ENCODE measurements around the gene THADA.

The THADA gene

GRCh38 chr2:43223521-43224001 is 372.3 kb downstream of the THADA start:
- ChIA-PET POLR2A (interaction anchor here (1.1 to 1.3 kb wide), 2 partner anchors 45 to 271 kb away, joined by 3 read pairs; no protein-coding TSS in a partner anchor), CTCF (interaction anchor here (1.1 to 5.3 kb wide), 4 partner anchors 94 to 261 kb away, joined by 3 to 21 read pairs (median 8); no protein-coding TSS in a partner anchor)
- Histone ChIP-seq H3K4me3 (ENCODE audit: low read depth, low read length) (peak overlapping the region; percentile 85), H3K9me3 (ENCODE audit: control insufficient read depth, insufficient read depth, low read depth, low read length) (no peaks in the 10 kb centered on the region), H3K27ac (ENCODE audit: extremely low read depth, low read depth, low read length) (no peak overlapping the region; the same call in 1 of the 2 replicates), H3K36me3 (ENCODE audit: control insufficient read depth in 2 of 2, insufficient read depth in 1 of 2, low read length in 2 of 2) (peaks cover 3 to 34% of the 10 kb centered on the region in 2 experiments; a peak in 1 of 3 replicates), H3K4me1 (ENCODE audit: control insufficient read depth, insufficient read depth, low read length) (peaks cover 20% of the 10 kb centered on the region)
- TF ChIP-seq ZNF132 (tag by site-specific recombination; IDR thresholded peaks at IDR 0.05; ENCODE audit: borderline replicate concordance) (no peak), ZNF76 (tag by site-specific recombination; IDR thresholded peaks at IDR 0.05; ENCODE audit: borderline replicate concordance, low read depth) (no peak), ZBTB10 (tag by site-specific recombination; IDR thresholded peaks at IDR 0.05) (no peak)

- Histone ChIP-seq H3K27ac (ENCODE audit: extremely low read depth, low read depth, low read length) (peak overlapping the region; percentile 26; the same call in 1 of the 2 replicates), H3K4me1 (ENCODE audit: control insufficient read depth, insufficient read depth, low read length) (peaks cover 27% of the 10 kb centered on the region), H3K9me3 (ENCODE audit: control insufficient read depth, insufficient read depth, low read depth, low read length) (no peaks in the 10 kb centered on the region), H3K4me3 (ENCODE audit: low read depth, low read length) (no peak overlapping the region), H3K36me3 (ENCODE audit: control insufficient read depth in 2 of 2, insufficient read depth in 1 of 2, low read length in 2 of 2) (peaks cover 3 to 34% of the 10 kb centered on the region in 2 experiments; a peak in 1 of 3 replicates)
- POLR2A ChIA-PET = interaction anchor here (1.0 to 2.4 kb wide), 6 partner anchors 43 to 412 kb away, joined by 3 to 10 read pairs (median 5); no protein-coding TSS in a partner anchor
- TF ChIP-seq GLI2 (tag by site-specific recombination; IDR thresholded peaks at IDR 0.05; ENCODE audit: borderline replicate concordance, low read depth) (no peak), ZNF837 (tag by site-specific recombination; IDR thresholded peaks at IDR 0.05) (no peak), ZNF16 (tag by site-specific recombination; IDR thresholded peaks at IDR 0.05; ENCODE audit: low read depth) (no peak), ZNF785 (tag by site-specific recombination; IDR thresholded peaks at IDR 0.05) (no peak), ZNF670 (tag by site-specific recombination; IDR thresholded peaks at IDR 0.05; ENCODE audit: low read depth) (no peak), ZNF335 (tag by site-specific recombination; conservative IDR thresholded peaks at IDR 0.05) (no peak), ZNF664 (tag by site-specific recombination; IDR thresholded peaks at IDR 0.05) (no peak), ZNF157 (tag by site-specific recombination; IDR thresholded peaks at IDR 0.05) (no peak), ZBTB7A (tag by site-specific recombination; IDR thresholded peaks at IDR 0.05; ENCODE audit: low read depth) (no peak), ZBTB26 (tag by site-specific recombination; optimal IDR thresholded peaks at IDR 0.05) (no peak)
- CTCF ChIA-PET = interaction anchor here (0.7 to 5.3 kb wide), 7 partner anchors 10 to 275 kb away, joined by 3 to 21 read pairs (median 4); no protein-coding TSS in a partner anchor
Measured at GRCh38 chr2:43222475-43223309, 373.1 kb downstream of the THADA start.

GRCh38 chr2:43221763-43222474 is 373.9 kb downstream of the THADA start:
- ChIA-PET POLR2A (interaction anchor here (1.0 to 2.4 kb wide), 7 partner anchors 42 to 411 kb away, joined by 3 to 10 read pairs (median 5); no protein-coding TSS in a partner anchor), CTCF (interaction anchor here (0.5 to 5.3 kb wide), 7 partner anchors 11 to 383 kb away, joined by 3 to 21 read pairs (median 4); no protein-coding TSS in a partner anchor)
- Histone ChIP-seq H3K9me3 (ENCODE audit: control insufficient read depth, insufficient read depth, low read depth, low read length) (no peaks in the 10 kb centered on the region), H3K4me1 (ENCODE audit: control insufficient read depth, insufficient read depth, low read length) (peaks cover 27% of the 10 kb centered on the region), H3K36me3 (ENCODE audit: control insufficient read depth in 2 of 2, insufficient read depth in 1 of 2, low read length in 2 of 2) (peaks cover 3 to 34% of the 10 kb centered on the region in 2 experiments; a peak in 1 of 3 replicates), H3K27ac (ENCODE audit: extremely low read depth, low read depth, low read length) (peak overlapping the region; percentile 92), H3K4me3 (ENCODE audit: low read depth, low read length) (no peak overlapping the region)
- peak; percentile 51; the same call in 1 of the 2 replicates for TF ChIP-seq ZXDB (tag by site-specific recombination; IDR thresholded peaks at IDR 0.05)
- peak; percentile 46; the same call in 1 of the 2 replicates for TF ChIP-seq ZNF341 (tag by site-specific recombination; IDR thresholded peaks at IDR 0.05; ENCODE audit: low read depth)
- no peak for TF ChIP-seq ZNF155 (tag by site-specific recombination; IDR thresholded peaks at IDR 0.05)
- TF ChIP-seq ZNF677 (tag by site-specific recombination; IDR thresholded peaks at IDR 0.05) = no peak
- TF ChIP-seq ZNF23 (tag by site-specific recombination; IDR thresholded peaks at IDR 0.05; ENCODE audit: borderline replicate concordance) = no peak
- TF ChIP-seq ZFP69B (tag by site-specific recombination; IDR thresholded peaks at IDR 0.05) = 0 out of 2 replicates have a peak, but pooled peaks have one; percentile 41
- peak; percentile 97 for TF ChIP-seq KLF9 (tag by site-specific recombination; IDR thresholded peaks at IDR 0.05; ENCODE audit: low read depth)
- TF ChIP-seq GLIS1 (tag by site-specific recombination; IDR thresholded peaks at IDR 0.05) = peak; percentile 87
- no peak for TF ChIP-seq ZNF626 (tag by site-specific recombination; IDR thresholded peaks at IDR 0.05)
- TF ChIP-seq ZNF707 (tag by site-specific recombination; IDR thresholded peaks at IDR 0.05) = no peak
- TF ChIP-seq ZNF639 (tag by site-specific recombination; IDR thresholded peaks at IDR 0.05) = no peak

Measured in HEK293 (cell line).